Activated T-cell treated with anti-CD3 and anti-CD28 coated beads for 24 hours (primary cell): Measurements from ENCODE around the gene PDIK1L.

Source experiments
- DNase-seq: peaks from one replicate; pipeline ENCODE4 v3.0.0-alpha.2; 2020; ENCODE audit warnings: low read depth

Gene PDIK1L

DNA sequence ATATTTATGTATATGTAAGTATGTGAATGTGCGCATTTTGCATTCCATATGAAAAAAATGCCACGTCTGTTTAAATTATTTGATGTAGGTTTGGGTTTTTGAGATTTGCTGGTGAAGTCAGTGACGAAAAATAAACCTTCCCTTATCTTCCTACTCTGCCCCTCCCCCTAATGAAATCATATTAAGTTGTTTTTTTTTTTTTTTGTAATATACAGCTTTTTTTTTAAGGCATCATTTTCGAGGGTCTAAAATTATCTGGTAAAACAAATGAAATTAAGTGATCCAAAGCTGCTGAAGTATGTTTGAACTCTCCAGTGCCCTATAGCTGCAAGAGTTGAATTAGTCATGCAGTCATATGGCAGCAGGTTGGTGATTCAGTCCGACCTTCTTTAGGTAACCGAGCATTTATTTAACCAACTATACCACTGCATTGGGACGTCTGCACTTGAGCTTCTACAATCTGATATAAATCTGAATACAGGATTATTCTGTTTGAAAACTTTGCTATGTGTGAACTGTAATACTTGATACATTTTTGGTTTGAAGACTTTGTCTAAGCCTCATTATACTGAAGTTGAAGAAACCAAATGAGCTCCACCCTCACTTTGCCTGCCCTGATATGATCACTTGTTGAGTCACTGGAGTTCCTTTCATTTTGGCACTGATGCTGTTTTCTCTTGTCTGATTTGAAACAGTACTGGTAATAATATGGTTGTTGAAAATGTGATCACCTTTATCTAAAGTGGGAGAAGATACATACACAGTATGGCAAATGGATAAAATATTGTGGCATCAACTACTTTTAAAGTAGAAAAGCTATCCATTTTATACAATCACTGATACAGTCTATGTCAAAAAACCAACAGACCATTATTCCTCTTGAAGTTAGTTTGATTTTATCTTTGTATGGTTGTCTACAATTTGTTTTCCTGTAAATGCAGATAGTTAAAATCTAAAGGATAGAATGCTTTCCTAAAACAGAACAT, 11.7 kb downstream of the PDIK1L start:
- DNase-seq = no peak

DNA sequence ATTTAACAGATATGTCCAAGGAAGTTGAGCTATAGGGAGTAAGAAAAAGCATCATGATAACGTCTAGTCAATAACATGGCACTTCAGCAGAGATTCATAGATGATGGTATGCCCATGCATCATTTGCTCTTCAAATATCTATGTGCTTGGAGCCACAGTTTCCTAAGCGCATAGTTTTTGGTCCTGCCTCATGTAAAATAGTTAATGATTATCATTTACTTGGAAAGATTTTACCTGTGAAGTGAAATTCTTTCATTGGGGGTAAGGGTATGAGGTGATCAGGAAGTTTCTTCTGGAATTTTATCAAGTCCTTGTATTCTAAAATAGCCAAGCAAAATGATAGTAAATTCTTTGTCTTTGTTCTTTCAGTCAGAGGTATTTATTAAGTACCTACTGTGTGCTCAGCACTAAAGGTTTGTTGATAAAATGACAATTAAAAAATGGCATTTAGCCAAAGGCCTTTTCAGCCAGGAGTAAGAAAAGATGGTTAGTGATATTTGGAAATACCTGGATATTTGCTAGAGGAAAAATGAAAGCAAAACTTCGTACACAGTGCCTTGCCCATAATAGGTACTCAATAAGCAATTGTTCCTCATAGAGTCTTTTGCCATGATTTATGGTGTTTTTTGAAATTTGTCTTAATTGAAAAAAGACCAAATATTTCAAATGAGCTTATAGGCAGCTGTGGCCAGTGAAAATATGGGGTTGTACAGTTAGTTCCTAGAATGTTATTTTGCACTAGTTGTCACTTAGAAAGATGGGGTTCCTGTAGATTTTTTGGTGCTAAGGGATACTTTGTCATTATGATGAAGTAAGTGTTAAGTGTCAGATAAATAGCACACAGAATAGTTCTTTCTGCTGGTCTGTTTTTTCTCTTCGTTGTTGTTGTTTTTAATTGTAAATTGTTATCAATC, 13.1 kb downstream of the PDIK1L start:
- DNase-seq = no peak

DNA sequence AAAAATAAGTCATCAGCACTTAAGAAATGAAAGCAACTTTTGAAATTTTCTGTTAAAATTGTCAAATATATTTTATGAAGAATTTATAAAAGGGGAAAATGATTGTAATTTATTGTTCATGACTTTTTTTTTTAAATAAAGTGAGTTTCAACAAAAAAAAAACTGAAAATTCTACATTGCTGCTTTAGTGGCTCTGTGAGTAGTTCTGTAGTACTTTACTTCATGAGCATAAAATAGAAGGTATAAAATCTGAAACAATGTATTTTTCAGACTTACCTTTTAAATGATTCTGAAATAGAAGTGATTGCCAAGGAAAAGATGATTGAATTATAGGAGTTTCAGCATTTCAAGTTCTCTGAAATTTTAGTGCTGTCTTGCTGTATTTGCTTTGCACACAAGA, 13.8 kb downstream of the PDIK1L start:
- no peak for DNase-seq

DNA sequence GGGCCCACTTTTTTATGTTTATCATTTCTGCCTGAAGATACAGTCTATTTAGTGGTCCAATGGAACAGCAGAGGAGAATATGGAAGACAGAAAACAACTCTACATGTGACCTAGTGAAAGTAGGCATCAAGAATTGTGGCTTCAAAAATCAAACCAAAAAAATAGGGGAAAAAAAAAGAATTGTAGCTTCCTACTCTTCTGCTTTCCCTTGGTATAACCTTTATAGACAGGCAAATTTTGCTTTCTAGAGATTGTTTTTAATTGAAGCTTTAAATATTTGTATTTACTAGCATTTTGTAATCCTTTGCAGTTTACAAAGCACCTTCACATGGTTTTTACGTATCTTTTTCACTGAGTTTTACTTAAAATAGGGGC, 14.3 kb downstream of the PDIK1L start:
- no peak for DNase-seq

DNA sequence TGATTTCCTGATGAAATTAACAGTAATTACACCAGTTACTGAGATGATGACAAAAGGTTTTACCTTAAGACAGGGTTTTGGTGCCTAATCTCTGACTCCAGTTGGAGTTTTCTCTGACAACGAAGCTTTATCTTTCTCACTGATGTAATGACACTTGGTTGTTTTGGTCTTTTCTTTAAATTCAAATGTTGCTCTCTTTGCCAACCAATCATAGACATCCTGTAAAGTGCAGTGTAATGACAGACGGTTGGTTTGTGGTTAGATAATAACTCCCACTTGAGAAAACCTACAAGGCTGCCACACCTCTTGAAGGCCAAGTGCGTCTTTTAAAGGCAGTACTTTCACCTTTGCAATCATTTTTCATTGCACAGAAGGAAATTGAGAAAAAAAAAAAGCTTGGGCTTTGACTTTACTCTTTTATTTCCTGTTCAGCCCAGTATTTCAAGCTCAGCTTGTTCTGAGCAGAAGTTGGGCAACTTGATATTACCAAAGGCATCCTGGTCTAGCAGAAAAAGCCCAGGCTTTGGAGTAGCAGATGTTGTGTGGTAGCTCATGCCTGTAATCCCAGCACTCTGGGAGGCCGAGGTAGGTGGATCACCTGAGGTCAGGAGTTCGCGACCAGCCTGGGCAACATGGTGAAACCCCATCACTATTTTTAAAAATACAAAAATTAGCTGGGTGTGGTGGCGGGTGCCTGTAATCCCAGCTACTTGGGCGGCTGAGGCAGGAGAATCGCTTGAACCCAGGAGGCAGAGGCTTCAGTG, 14.9 kb downstream of the PDIK1L start:
- peak; percentile 35 for DNase-seq

DNA sequence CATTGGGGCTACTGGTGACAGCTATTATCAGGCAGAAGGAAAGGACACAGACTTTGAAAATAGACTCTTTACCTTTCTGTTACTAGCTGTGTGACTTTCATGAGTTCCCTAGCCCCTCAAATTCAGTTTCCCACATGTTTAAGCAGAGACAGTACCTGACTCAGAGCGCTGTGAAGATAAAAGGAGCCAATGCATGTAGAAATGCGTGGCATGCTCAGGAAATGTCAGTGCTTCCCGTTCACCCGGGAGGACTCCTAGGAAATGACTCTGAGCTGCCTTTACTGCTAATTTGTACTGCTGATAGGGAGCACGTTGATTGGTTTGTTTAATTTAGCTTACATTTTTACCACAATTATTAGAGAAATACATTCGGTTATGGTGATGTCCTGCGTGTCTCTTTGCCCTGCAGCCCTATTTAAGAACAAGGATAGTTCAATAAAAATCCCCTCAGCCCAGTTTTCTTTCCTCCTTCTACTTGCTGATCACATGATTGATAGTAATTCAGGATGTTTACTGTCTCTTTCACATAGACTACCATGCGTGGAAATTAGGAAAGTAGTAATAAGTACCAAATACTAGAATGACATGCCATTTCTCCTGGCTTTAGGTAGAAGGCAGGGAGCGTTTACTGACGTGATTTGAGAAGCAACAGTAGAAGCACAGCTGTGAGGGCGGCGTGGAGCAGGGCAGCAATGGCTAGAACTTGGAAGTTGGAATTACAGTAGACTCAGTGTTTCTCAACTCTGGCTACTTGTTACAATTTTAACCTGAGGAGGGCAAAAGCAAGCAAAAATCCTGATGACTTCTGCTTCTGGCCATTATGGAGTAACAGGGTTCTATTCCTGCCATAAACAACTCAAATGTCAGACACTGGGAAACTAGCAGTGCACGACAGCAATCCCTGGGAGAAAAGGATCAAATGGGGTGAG, 15.9 kb downstream of the PDIK1L start:
- no peak for DNase-seq

DNA sequence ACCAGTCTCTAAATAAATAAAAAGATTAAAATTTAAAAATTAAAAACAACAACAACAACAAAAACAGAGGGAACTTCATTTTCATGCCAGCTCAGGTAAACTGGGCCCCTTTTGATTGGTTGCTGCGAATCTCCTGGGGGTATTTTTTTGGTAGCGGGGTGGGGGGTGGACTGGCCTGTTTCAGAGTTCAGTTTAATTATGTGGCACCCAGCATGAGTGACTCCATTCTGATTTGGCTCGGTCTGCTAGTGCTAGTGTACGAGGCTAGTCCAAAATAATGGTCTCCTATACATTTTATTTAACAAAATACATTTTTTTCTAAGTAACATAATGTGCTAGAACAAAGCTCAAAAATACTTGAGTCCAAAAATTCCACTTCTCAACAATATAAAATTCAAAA, 18.2 kb downstream of the PDIK1L start:
- DNase-seq = no peak

DNA sequence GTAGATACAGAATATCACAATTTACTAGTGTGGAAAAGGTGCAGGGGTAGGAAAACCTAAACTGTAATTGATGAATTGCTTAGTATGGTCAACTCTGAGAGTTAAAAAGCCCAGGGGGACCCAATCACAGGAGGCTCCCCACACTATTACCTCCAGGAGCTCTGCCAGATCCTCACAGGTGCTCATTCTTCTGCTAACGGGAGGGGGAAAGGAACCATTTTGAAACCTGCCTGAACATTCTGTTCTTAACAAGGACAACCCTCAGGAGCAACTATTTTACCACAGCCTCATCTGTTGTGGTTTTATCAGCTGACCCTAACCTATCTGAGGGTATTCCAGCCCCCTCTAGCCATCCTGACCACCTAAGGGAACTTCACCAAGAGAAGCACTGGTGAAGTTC, 19.1 kb downstream of the PDIK1L start:
- no peak for DNase-seq

DNA sequence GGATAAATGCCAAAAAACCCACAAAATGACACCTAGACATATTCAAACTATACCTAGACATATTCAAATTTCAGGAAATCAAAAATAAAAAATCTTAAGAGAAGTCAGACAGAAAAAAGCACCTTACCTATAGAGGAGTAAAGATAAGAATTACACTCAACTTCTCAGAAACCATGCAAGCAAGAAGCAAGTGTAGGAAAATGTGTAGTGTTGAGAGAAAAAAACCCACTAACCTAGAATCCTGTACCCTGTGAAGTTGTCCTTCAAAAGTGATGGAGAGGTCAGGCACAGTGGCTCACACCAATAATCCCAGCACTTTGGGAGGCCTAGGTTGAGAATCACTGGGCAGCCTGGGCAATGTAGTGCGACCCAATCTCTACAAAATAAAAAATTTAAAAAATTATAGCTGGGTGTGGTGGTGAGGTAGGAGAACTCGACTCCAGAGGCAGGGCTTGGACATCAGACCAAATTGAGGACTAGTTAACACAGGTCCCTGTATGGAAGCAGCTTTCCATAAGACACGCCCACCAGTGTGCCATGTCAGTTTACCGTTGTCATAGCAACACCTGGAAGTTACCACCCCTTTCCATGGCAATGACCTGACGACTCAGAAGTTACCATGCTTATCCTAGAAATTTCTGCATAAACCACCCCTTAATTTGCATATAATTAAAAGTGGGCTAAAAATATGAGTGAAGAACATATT, 20.7 kb downstream of the PDIK1L start:
- DNase-seq = no peak

DNA sequence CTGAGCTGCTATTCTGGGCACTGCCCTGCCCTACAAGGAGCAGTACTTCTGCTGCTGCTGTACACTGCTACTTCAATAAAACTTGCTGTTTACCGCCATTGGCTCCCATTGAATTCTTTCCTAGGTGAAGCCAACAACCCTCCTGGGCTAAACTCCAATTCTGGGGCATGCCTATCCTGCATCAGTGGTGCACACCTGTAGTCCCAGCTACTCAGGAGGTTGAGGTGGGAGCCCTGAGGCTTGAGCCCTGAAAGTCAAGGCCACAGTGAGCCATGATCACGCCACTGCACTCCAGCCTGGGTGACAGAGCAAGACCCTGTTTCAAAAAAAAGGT, 21.2 kb downstream of the PDIK1L start:
- DNase-seq = no peak

DNA sequence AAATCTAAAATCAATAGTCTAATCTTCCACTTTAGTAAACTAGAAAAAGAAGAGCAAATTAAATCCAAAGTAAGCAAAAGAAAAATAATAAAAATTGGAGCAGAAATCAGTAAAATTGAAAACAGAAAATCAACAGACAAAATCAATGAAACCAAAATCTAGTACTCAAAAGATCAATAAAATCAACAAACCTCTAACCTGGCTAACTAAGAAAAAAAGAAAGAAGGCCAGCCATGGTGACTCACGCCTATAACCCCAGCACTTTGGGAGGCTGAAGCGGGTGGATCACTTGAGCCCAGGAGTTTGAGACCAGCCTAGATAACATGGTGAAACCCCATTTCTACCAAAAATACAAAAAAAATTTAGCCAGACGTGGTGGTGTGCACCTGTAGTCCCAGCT, 22.8 kb downstream of the PDIK1L start:
- DNase-seq = no peak

DNA sequence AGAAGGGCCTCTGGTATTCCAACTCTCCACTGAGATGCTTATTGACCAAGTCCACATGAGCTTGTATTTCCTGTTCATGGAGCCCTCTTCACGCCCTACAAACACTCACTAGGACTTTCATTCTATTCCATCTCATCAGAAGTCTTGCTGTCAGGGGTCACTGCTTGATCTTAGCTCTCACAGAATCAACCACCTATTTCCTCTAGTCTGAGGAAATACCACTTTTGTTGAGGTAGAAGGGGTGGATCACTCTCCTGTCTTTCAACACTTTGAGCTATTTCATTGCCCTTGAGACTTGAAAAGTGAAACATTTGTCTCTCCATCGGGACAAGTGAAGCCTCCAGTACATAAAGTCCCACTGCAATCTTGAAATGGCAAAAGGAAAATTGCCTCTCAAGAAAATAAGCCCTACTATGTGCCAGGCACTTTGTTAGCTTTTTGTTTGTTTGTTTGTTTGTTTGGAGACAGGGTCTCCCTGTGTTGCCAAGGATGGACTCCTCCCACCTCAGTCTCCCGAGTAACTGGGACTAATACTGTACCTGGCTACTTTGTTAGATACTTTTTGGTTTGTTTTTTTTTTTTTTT, 27.4 kb downstream of the PDIK1L start:
- no peak for DNase-seq

DNA sequence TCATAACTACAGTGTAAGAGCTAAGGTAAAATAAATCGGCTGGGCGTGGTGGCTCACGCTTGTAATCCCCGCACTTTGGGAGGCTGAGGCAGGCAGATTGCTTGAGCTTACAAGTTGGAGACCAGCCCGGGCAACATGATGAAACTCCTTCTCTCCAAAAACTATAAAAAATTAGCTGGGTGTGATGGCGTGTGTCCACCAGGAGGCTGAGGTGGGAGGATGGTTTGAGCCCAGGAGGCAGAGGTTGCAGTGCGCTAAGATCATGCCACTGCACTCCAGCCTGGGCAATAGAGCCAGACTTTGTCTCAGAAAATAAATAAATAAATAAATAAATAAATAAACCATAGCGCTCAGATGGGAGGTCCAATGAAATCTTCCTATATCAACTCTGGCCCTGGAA, 30.5 kb downstream of the PDIK1L start:
- no peak for DNase-seq

DNA sequence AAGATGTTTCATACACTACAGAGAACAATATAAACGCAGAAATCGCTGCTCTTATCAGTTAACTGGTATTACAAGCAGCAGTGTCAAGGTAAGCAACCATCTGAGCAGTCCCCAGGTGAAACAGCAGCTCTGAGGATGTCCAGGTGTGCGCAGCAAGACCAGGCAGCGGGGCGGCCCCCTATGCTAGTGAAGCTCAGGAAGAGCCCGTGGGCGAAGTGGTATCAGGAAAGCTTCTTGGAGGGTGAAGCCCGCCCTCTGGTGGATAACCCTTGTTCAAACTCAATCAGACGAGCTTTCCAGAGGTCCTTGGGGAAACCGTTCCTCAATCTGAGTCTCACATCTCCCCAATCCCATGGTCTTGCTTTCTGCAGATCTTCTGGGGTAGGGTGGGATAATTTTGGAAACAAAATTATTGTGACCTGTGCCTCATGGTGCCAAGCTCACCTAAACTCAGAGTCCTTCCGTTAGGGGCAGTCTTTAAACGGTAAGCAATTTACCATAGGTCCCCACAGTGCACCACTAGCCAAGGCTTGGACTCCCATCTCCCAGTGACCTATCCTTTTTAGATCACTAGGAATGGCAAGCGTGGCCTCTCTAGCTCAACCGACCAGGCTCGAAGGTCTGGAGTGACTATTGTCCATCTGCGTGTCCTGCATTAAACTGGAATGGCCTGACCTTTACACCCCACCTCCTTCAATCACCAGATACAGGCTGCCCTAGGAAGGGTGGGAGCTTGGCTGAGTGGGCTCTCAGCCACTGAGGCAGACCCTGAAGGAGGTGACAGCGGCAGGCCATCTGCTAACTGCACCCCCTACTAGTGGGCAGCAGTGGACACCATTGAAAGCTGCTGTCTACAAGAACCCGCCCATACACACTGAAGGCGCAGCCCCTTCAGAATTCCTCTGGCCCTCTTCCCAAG, 33.7 kb downstream of the PDIK1L start:
- peak; percentile 61 for DNase-seq

DNA sequence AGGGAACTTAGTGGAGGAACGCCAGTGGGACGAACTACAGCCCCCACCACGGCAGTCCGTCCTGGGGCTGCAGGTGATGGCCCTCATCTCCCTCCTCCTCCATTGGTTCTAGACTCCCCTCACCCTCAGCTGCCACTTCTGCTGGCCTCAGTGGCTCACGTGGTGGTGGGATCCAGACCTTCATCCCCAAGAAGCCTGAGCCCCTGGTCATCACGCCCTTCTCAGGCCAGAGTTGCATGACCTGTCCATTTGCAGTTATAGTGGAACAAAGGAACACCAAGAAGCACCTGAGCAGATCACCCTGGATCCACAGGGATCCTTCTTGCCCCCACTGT, 34.3 kb downstream of the PDIK1L start:
- DNase-seq = no peak

DNA sequence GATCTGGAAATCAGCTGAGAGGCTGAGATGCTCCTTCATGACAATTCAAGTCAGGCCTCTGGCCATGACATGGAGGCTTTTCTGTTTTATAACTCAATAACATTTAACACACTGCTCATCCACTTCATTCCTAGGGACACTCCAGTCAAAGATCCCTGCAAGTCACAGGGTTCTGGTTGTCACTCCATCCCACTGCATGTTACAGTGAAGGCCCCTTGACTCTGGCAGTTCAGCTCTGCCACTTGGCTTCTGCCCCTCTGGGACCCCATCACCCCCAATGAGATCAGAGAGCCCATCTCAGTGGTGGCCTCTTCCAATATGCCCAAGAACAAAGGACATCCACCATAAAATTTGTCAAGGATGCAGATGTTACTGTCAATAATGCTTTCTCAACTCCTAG, 37.3 kb downstream of the PDIK1L start:
- DNase-seq = no peak

DNA sequence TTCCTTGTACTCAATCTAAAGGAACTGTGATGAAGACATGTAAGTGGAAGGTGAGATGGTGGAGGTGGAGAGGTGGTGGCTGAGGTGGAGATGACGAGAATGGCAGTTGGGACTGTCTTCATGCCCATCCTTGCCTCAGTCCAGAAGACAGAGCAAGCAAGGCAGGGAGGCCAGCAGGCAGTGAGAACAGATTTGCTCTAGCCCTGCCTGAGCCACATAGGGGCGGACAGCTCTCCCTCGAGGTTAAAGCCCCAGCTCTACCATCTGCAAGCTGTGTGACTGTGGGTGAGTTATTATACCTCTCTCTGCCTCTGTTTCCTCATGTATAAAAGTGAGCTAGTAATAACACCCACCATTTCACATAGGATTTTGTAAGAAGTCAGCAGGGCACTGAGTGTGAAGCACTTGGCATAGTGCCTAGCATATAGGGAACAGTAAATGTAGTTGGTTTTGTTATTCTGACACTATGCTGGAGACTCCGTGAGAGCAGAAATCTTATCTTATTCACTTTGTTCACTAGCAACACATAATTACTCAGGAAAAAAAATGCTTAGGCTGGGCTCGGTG, 42.4 kb downstream of the PDIK1L start:
- DNase-seq = no peak

DNA sequence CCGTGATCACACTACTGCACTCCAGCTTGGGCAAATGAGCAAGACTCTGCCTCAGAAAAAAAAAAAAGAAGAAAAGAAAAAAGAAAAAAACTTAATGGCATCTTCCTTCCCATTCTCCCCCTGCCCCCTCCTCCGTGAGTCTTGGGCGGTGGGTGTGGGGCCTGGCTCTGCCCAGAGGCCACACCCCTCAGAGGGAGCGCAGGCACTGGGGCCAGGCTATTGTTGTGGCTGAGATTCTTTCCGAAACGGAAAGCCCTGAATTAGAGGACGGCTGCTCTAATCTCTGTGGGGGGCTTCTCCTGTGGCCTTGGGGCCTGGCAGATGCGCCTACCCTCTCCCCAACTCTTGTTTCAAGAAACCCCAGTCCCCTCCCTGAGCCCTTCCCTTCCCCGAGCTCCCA, 43.1 kb downstream of the PDIK1L start:
- no peak for DNase-seq
